Gastroesophageal sphincter (tissue), 3 donors: ENCODE results near the gene KAT8.

ENCODE experiments used
- CTCF ChIP-seq, 4 experiments: fragments of 200-600 bp in 2 of 4; fragments of 450-650 bp in 2 of 4; sonication (generic) in 1 of 4; IDR thresholded peaks; one replicate each; pipeline ENCODE4 v1.5.1; 2017 to 2019; ENCODE audit warnings: antibody characterized with exemption in 4 of 4, mild to moderate bottlenecking in 2 of 4, moderate library complexity in 2 of 4
- POLR2A ChIP-seq, 2 donors: fragments of 450-650 bp; IDR thresholded peaks; one replicate each; pipeline ENCODE4 v1.6.1; 2017; ENCODE audit warnings: antibody characterized with exemption in 2 of 2, mild to moderate bottlenecking in 2 of 2, moderate library complexity in 1 of 2

- TF ChIP-seq CTCF (IDR thresholded peaks at IDR 0.05) (no peak), POLR2A (IDR thresholded peaks at IDR 0.05) (no peak)
Measured at GRCh38 chr16:31108794-31109558, 8.5 kb upstream of the KAT8 start.
